Urinary bladder (tissue), 4 donors: ENCODE measurements around the gene UPF3A. TPM values are rescaled to one million over a fixed set of nuclear protein-coding genes. Genes with fewer than 3 reads are reported as not detected.

Source experiments
- DNase-seq: peaks from one replicate; pipeline ENCODE4 v3.0.0-alpha.2; 2015; ENCODE audit errors: extremely low spot score
- H3K27ac ChIP-seq: one replicate; pipeline ENCODE4 v1.5.1; 2013; ENCODE audit warnings: low read depth, mild to moderate bottlenecking, moderate library complexity
- H3K36me3 ChIP-seq: one replicate; pipeline ENCODE4 v1.6.1; 2013; ENCODE audit warnings: mild to moderate bottlenecking, moderate library complexity; ENCODE audit not compliant: insufficient read depth
- H3K4me1 ChIP-seq: one replicate; pipeline ENCODE4 v1.6.1; 2013; ENCODE audit warnings: mild to moderate bottlenecking, moderate library complexity; ENCODE audit not compliant: insufficient read depth
- H3K4me3 ChIP-seq: one replicate; pipeline ENCODE4 v1.5.1; 2013; ENCODE audit warnings: low read depth, low read length
- WGBS: extraction: QIAGEN DNeasy Blood & Tissue Kit; methylation state at CpG from one replicate; pipeline ENCODE4 v1.1.7; 2013; 5-methylcytosine and 5-hydroxymethylcytosine counted together
- polyA plus RNA-seq: library from polyadenylated mRNA; stranded (reverse); fragments of 200-250 nt; gene quantifications from one replicate; pipeline ENCODE4 v1.2.3, GENCODE V29; 2013
- total RNA-seq: library from RNA; depleted of rRNA; stranded (reverse); fragments of >200 nt; gene quantifications from one replicate; pipeline ENCODE4 v1.2.3, GENCODE V29; 2014
- donor health status: healthy with polysubstance abuse.
- donor health status: healthy.

The UPF3A gene
- total and polyA plus RNA-seq, 2 donors, result 50.1 to 61.7 TPM

- Histone ChIP-seq H3K36me3 (peaks cover 5% of the 10 kb centered on the region), H3K4me3 (no peak overlapping the region), H3K4me1 (no peaks in the 10 kb centered on the region), H3K27ac (no peak overlapping the region)
- WGBS, result 88% methylated on average over 11 of the region's 11 CpGs
- no peak for DNase-seq
Measured at GRCh38 chr13:114303700-114304327, 22.4 kb downstream of the UPF3A start.

GRCh38 chr13:114304346-114305034 lies 23.1 kb downstream of the UPF3A start:
- no peak overlapping the region for H3K4me3 ChIP-seq
- WGBS, result 91% methylated on average over 13 of the region's 13 CpGs
- H3K27ac ChIP-seq, result no peak overlapping the region
- H3K4me1 ChIP-seq, result no peaks in the 10 kb centered on the region
- no peak for DNase-seq
- peaks cover 5% of the 10 kb centered on the region for H3K36me3 ChIP-seq

DNA sequence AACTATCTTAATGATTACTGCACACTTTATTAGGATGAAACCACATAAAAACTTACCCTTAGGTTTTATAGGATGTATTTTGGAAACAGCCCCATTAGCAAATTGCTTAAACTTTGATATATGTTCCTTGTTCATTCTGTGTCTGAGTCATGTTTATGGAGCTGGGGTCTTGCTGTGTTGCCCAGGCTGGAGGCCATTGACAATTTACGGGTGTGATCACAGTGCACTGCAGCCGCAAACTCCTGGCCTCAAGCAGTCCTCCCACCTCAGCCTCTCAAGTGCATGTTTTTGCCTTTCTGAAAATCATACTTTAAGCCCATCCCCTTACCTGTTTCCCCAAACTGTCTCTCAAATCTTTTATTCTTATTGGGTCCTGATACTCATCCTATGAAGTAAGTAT lies 27.7 kb downstream of the UPF3A start:
- H3K27ac ChIP-seq, result no peak overlapping the region
- no peaks in the 10 kb centered on the region for H3K4me1 ChIP-seq
- H3K36me3 ChIP-seq, result peaks cover 2% of the 10 kb centered on the region
- H3K4me3 ChIP-seq, result no peak overlapping the region
- no peak for DNase-seq
- 96% methylated on average over 2 of the region's 2 CpGs for WGBS

- DNase-seq, result no peak
- H3K36me3 ChIP-seq, result peaks cover 2% of the 10 kb centered on the region
- no peak overlapping the region for H3K4me3 ChIP-seq
- no peaks in the 10 kb centered on the region for H3K4me1 ChIP-seq
- 88% methylated on average over 6 of the region's 6 CpGs for WGBS
- no peak overlapping the region for H3K27ac ChIP-seq
Measured at GRCh38 chr13:114309806-114310410, 28.5 kb downstream of the UPF3A start.

DNA sequence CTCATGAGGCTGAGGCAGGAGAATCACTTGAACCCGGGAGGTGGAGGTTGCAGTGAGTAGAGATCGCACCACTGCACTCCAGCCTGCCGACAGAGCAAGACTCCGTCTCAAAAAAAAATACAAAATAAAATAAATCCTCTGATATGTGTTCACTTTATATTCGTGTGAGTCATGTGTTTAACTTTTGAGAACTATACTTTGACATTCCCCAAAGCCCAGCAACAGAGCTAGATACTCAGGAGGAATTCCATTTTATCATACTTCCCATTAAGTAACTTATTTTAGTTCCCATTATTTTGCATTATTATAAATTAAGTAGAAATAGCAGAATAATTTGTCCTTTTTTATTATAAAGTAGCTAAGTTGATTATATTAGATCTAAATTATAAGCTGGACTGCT lies 29.6 kb downstream of the UPF3A start:
- 60% methylated on average over 5 of the region's 5 CpGs for WGBS
- Histone ChIP-seq H3K27ac (no peak overlapping the region), H3K4me3 (no peak overlapping the region), H3K4me1 (no peaks in the 10 kb centered on the region), H3K36me3 (peaks cover 2% of the 10 kb centered on the region)
- DNase-seq, result no peak

GRCh38 chr13:114311387-114311786 lies 30.0 kb downstream of the UPF3A start:
- DNase-seq, result no peak
- no peak overlapping the region for H3K4me3 ChIP-seq

DNA sequence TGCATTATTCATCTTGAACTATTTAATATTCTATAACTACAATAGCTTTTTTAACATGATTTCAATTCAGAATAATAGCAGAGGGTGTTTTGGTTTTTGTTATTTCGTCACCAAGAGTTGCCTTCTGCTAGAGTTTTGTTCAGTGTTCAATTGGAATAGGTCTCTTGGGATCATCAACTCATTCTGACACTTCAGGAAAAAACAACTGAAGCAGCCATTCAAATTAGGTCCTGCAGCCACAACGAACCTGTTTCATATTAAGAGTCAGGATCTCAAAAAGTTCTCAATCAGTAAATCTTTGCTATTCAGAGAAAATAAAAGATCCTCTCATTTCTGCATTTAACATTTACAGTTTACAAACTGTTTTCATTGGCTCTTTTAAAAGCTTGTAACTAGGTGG lies 30.5 kb downstream of the UPF3A start:
- 57% methylated on average over 2 of the region's 2 CpGs for WGBS
- Histone ChIP-seq H3K4me1 (no peaks in the 10 kb centered on the region), H3K4me3 (no peak overlapping the region), H3K27ac (no peak overlapping the region), H3K36me3 (peaks cover under 1% of the 10 kb centered on the region)
- no peak for DNase-seq

More at GRCh38 chr13:114311387-114311786, 30.0 kb downstream of the UPF3A start:
- Histone ChIP-seq H3K4me1 (no peaks in the 10 kb centered on the region), H3K36me3 (peaks cover 2% of the 10 kb centered on the region), H3K27ac (no peak overlapping the region)

- DNase-seq, result no peak
- no peaks in the 10 kb centered on the region for H3K4me1 ChIP-seq
- H3K4me3 ChIP-seq, result peak overlapping the region; percentile 95
- H3K27ac ChIP-seq, result peak overlapping the region; percentile 88
- 88% methylated on average over 17 of the region's 17 CpGs for WGBS
- no peaks in the 10 kb centered on the region for H3K36me3 ChIP-seq
Measured at GRCh38 chr13:114313061-114313860, 31.9 kb downstream of the UPF3A start.

- no peaks in the 10 kb centered on the region for H3K36me3 ChIP-seq
- under 1% methylated on average over 107 of the region's 107 CpGs for WGBS
- H3K27ac ChIP-seq, result peak within 1 kb of the TSS; percentile 88
- DNase-seq, result peak; percentile 77
- H3K4me3 ChIP-seq, result peak within 1 kb of the TSS; percentile 95
- H3K4me1 ChIP-seq, result no peaks in the 10 kb centered on the region
Measured at GRCh38 chr13:114314074-114314912, 32.9 kb downstream of the UPF3A start, which contains the start of gene CHAMP1. Gene CHAMP1 (plus strand): TSS chr13:114314503. CDS start chr13:114323843, 9,340 bp downstream.

- H3K4me3 ChIP-seq, result peak overlapping the region; percentile 95
- no peaks in the 10 kb centered on the region for H3K36me3 ChIP-seq
- WGBS, result 24% methylated on average over 7 of the region's 7 CpGs
- no peak overlapping the region for H3K27ac ChIP-seq
- no peak for DNase-seq
- H3K4me1 ChIP-seq, result no peaks in the 10 kb centered on the region
Measured at GRCh38 chr13:114315074-114315785, 33.8 kb downstream of the UPF3A start.

GRCh38 chr13:114318624-114319023 lies 37.2 kb downstream of the UPF3A start:
- no peak overlapping the region for H3K4me3 ChIP-seq
- 31% methylated on average over 1 of the region's 1 CpG for WGBS
- H3K36me3 ChIP-seq, result peaks cover 3% of the 10 kb centered on the region
- no peak for DNase-seq
- no peaks in the 10 kb centered on the region for H3K4me1 ChIP-seq
- no peak overlapping the region for H3K27ac ChIP-seq

DNA sequence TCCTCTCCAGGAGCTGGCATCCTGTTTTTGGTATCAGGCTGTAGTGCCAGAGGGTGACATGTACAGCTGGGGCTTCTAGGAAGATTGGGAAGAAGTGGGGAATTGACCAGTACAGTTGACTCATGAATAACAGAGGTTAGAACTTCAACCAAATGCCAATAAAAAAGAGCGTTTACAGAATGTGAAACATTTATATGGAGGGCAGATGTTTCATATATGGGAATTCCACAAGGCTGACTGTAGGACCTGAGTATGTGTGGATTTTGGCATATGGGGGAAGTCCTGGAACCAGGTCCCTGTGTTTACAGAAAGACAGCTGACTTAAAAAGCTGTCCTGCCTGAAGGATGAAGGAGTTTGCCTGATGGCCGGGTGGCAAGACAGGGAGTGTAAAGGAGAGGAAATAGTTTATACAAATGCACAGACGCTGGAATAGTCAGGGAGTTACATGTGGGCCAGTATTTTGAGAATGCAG lies 38.1 kb downstream of the UPF3A start:
- Histone ChIP-seq H3K4me1 (no peaks in the 10 kb centered on the region), H3K36me3 (peaks cover 8% of the 10 kb centered on the region), H3K27ac (no peak overlapping the region), H3K4me3 (no peak overlapping the region)
- 32% methylated on average over 3 of the region's 3 CpGs for WGBS
- DNase-seq, result no peak
